DMS79 treated with DMSO at 0.1 percent for 48 hours (cell line): ENCODE data around the gene MIS12.
A peak's percentile ranks its signal among the peaks of the same experiment; 100 is the strongest.

Source experiments
- DNase-seq: peaks from one replicate; lab custom pipeline; 2025; lab: John Stamatoyannopoulos, UW

Gene MIS12

GRCh38 chr17:5500247-5500588 lies 13.9 kb downstream of the MIS12 start:
- DNase-seq = no peak

- DNase-seq = peak; percentile 93
Measured at GRCh38 chr17:5500589-5501391, 14.4 kb downstream of the MIS12 start.

GRCh38 chr17:5501685-5502084 lies 15.3 kb downstream of the MIS12 start:
- no peak for DNase-seq

GRCh38 chr17:5502552-5502951 lies 16.2 kb downstream of the MIS12 start:
- no peak for DNase-seq

- no peak for DNase-seq
Measured at GRCh38 chr17:5506307-5506706, 19.9 kb downstream of the MIS12 start.

GRCh38 chr17:5508810-5509209 lies 22.4 kb downstream of the MIS12 start:
- DNase-seq = peak; percentile 85

- no peak for DNase-seq
Measured at GRCh38 chr17:5509482-5509881, 23.1 kb downstream of the MIS12 start.

- DNase-seq = no peak
Measured at GRCh38 chr17:5510771-5511170, 24.4 kb downstream of the MIS12 start.

- DNase-seq = no peak
Measured at GRCh38 chr17:5511401-5512225, 25.2 kb downstream of the MIS12 start.

- DNase-seq = no peak
Measured at GRCh38 chr17:5513628-5514027, 27.3 kb downstream of the MIS12 start.

GRCh38 chr17:5514976-5515375 lies 28.6 kb downstream of the MIS12 start:
- DNase-seq = no peak

GRCh38 chr17:5516060-5516792 lies 29.9 kb downstream of the MIS12 start:
- no peak for DNase-seq

- no peak for DNase-seq
Measured at GRCh38 chr17:5522476-5522875, 36.1 kb downstream of the MIS12 start.

- no peak for DNase-seq
Measured at GRCh38 chr17:5523249-5523648, 36.9 kb downstream of the MIS12 start.

GRCh38 chr17:5526821-5527598 lies 40.6 kb downstream of the MIS12 start:
- DNase-seq = peak; percentile 17

GRCh38 chr17:5527601-5528250 lies 41.4 kb downstream of the MIS12 start:
- no peak for DNase-seq

- DNase-seq = no peak
Measured at GRCh38 chr17:5530265-5531084, 44.1 kb downstream of the MIS12 start.

- DNase-seq = no peak
Measured at GRCh38 chr17:5531085-5531418, 44.7 kb downstream of the MIS12 start.

- DNase-seq = no peak
Measured at GRCh38 chr17:5532581-5532980, 46.2 kb downstream of the MIS12 start.

- DNase-seq = no peak
Measured at GRCh38 chr17:5533486-5534315, 47.3 kb downstream of the MIS12 start.
